GM18507 (cell line): ENCODE results near the gene KRTAP5-1.
A peak's percentile ranks its signal among the peaks of the same experiment; 100 is the strongest.
"Not testable (repeated sequence)": the region's sequence is repeated elsewhere in the genome, so short reads cannot be mapped to it uniquely, and the experiment has no call there.

ENCODE experiments used
- DNase-seq: peaks from one replicate; pipeline ENCODE4 v3.0.0; 2011; ENCODE audit warnings: low read depth; ENCODE audit not compliant: insufficient read length; ENCODE audit errors: extremely low spot score
- FAIRE-seq: peaks from 2 replicates; lab custom pipeline; 2011; peaks lifted over from hg19 to GRCh38; lab: Jason Lieb, UNC

KRTAP5-1 gene

DNA sequence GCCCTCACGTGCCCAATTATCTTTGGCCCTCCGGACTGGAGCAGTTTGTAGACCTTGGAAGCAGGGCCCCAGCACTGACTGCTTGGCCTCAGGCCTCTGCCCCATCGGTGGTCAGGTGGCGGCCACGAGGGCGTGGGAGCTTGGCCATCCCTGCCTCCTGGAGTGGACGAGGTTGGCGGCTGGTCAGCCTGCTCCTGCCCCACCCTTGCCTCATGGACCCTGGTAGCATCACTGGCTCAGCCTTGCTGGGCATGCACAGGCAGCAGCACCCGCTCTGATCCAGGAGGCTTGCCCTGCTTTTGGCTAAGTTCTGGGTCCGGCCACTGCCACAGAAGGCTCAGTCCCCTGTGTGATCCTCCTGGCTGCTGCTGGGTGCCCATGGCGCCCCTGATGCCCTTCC, 19.1 kb upstream of the KRTAP5-1 start:
- FAIRE-seq (no peak), DNase-seq (no peak)

DNA sequence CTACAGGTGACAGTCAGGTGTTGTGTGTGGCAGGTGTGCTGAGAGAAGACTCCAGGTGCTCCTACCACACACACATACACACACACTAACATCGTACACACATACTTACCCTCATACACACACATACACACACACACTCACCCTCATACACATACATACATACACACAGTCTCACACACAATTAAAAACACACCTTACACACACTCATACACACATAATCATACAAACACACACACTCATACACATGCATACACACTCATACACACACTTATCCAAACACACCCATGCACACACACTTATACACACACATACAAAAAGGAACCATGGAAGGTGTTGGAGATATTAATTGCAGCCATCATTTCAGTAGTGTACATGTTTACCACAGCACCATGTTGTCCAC, 18.5 kb upstream of the KRTAP5-1 start:
- peak; percentile 21 for FAIRE-seq
- no peak for DNase-seq

DNA sequence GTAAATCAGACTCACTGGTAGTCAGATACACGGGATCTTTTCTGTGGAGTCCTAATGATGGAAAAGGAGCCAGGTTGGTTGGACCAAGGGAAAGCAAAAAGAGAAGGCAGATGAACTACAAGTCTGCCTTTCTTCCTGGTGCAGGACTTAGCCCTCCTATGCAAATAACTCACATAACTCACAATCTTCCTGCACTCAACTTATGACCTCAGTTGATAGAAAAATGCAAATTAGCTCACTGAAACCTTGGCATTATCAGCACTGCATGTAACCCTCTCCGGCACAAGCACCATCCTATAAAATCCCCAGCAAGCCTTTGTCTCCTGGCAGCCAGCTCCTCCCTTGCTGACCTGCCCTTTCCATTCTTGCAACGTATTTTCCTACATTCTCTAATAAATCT, 16.6 kb upstream of the KRTAP5-1 start:
- DNase-seq: not testable (repeated sequence)
- FAIRE-seq: peak; percentile 67

DNA sequence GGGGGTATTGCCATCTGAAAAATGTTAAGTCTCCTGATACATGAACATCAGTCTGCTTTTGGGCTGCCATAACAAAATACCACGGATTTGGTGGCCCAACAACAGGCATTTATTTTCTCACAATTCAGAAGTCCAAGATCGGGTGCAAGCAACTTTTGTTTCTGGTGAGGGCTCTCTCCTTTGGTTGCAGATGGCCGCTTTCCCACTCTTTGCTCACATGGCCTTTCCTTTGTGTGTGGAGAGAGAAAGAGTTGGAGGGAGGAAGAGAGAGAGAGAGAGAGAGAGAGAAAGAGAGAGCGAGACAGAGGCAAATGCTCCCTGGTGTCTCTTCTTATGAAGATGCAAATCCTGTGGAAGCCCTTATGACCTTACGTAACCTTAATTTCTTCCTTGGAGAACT, 15.5 kb upstream of the KRTAP5-1 start:
- DNase-seq: no peak
- FAIRE-seq: no peak

DNA sequence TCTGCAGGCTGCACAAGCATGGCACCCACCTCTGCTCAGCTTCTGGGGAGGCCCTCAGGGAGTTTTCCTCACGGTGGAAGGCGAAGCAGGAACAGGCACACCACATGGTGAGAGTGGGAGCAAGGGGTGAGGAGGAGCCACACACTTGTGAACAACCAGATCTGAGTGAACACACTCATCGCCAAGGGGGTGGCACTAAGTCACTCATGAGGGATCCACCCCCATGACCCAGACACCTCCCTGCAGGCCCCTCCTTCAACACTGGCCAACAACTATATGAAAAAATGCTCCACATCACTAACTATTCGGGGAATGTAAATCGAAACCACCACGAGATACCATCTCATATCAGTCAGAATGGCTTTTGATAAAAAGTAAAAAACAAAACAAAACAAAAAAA, 13.7 kb upstream of the KRTAP5-1 start:
- no peak for FAIRE-seq
- DNase-seq: no peak

DNA sequence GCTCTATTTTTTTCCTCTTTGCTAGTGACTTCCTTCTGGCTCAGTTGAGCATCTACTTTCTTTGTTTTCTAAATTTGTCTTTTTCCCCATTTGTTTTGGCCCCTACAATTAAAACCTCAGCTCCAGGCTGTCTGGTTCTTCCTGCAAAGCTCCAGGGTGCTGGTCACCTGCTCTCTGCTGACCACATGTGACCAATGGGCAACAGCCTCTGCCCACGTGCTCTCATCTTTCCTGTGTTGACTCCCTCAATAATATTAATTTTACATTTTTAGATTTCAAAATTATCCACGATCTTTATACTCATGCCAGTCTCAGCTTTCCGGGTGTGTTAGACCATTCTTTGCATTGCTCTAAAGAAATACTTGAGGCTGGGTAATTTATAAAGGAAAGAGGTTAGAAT, 13.3 kb upstream of the KRTAP5-1 start:
- FAIRE-seq, DNase-seq: not testable (repeated sequence)

DNA sequence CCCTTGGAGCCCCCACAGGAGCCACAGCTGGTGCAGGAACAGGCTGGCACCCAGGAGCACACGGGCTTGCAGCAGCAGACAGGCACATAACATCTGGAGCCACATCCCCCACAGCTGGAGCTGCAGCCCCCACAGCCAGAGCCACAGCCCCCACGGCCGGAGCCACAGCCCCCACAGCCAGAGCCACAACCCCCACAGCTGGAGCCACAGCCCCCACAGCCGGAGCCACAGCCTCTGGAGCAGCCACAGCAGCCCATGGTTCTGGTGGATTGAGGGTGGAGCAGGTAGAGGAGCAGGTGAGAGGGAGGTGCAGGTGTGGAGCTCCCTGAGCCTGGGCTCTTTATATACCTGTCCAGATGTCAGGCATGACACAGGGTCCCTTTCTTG, 12.9 kb upstream of the KRTAP5-1 start, which contains the start of gene KRTAP5-2:
TSS of gene KRTAP5-2 (minus strand) at position 301 of the 387 bp plus-strand sequence. CDS start at position 257, 44 bp downstream.
- no peak for FAIRE-seq
- no peak for DNase-seq

DNA sequence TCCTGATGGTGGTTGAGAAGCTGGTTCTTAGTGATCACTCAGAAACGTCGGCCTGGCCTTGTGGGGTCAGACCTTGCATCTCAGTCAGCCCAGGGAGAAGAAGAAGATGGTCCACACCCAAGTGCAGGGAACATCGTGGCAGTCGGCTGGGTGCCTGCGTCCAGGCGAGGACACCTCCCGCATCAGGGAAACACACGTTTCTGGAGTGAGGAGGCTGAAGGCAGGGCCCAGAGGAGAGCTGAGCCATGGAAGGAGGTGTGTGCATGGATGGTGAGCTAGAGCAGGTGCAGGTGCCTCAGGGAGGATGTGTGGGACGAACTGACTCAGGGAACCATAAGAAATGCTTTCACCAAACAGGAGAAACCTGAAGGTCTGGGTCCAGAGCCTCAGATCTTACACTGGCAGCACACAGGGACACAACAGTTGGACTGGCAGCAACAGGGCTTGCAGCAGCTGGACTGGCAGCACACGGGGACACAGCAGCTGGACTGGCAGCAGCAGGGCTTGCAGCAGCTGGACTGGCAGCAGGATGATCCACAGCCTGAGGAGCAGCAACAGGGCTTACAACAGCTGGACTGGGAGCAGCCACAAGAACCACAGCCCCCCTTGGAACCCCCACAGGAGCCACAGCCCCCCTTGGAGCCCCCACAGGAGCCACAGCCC, 12.4 kb upstream of the KRTAP5-1 start:
- FAIRE-seq: no peak
- no peak for DNase-seq

DNA sequence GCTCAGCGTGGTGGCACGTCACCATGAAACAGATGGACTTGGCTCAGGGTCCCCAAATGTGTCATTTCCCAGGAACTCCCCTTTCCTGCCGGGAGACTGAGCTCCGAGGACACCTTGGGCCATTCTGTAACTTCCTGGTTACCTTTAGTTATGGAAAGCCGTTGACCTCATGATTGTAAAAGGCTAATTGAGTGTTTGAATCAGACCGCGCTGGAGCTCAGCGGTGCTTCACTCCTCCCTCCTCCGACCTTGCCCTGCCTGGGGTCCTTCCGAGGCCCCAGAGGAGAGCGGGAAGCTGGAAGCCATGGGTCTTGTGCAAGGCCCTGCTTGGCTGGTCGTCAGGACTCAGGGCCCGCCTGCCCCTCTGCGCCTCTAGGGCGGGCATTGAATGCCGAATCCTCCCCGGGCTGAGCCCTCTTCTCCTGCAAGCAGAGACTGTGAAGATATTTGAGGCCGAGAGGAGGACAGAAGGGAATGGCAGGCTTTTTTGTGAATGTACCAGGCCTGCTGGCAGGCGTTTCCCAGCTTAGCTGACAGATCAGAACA, 11.6 kb upstream of the KRTAP5-1 start:
- not testable (repeated sequence) for DNase-seq, FAIRE-seq

DNA sequence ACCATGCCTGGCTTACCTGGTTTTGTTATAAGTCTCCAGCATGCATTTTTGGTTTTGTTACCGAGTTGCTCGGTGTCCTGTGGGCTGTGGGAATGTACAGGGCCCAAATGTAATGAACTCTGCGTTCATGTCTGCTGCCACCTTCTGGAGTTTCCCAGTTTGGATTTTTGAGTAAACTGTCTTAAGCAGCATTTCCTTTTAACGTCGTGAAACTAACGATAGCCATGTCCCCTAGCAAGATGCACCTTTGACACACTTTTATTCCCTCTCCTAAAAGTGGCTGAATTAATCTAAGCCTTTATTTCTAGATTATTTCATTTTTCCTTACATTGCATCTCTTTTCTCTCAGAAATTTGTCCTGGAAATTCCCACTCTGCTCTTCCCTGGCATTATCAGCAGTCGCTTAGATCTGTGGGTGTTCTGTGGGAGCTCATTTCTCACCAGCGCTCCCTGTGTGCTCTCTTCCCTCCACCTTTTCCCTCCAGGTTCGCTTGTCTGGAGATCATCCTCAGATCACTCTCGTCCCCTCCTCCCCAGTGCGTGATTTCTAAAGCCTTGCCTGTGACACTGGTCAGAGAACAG, 11.0 kb upstream of the KRTAP5-1 start:
- not testable (repeated sequence) for FAIRE-seq, DNase-seq

DNA sequence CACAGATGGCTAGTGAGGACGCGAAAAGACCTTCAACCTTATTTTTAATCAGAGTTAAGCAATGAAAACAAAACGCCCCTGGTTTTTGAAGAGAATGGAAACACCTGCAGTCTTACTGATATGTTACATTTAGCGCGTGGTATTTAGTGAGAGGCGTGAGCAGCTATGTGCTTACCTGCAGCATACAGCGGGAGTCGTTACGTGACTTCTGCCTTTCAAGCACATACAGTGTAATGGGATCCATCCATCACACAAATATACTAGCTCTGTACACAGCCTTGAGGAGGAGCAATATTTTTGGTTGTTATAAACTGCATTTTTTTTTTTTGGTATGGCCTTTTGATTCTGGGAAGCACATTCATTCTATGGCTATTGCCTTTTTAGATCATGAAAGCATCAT, 7.5 kb upstream of the KRTAP5-1 start:
- no peak for FAIRE-seq

DNA sequence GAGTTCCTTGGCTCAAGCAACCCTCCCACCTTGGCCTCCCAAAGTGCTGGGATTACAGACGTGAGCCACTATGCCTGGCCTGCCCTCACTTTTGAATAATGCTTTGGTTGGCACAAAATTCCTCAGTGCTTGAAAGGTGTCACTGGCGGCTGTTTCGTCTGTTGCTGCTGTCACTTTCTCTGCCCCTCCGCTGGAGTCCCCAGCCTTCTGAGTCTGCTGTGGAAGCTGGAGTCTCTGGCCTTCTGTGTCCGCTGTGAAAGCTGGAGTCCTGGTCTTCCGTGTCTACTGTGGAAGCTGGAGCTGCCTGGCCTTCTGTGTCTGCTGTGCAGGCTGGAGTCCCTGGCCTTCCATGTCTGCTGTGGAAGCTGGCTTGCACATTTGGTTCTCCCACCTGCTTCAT, 4.9 kb upstream of the KRTAP5-1 start:
- no peak for DNase-seq
- no peak for FAIRE-seq

More for the DNA sequence above, 7.5 kb upstream of the KRTAP5-1 start:
- no peak for DNase-seq

DNA sequence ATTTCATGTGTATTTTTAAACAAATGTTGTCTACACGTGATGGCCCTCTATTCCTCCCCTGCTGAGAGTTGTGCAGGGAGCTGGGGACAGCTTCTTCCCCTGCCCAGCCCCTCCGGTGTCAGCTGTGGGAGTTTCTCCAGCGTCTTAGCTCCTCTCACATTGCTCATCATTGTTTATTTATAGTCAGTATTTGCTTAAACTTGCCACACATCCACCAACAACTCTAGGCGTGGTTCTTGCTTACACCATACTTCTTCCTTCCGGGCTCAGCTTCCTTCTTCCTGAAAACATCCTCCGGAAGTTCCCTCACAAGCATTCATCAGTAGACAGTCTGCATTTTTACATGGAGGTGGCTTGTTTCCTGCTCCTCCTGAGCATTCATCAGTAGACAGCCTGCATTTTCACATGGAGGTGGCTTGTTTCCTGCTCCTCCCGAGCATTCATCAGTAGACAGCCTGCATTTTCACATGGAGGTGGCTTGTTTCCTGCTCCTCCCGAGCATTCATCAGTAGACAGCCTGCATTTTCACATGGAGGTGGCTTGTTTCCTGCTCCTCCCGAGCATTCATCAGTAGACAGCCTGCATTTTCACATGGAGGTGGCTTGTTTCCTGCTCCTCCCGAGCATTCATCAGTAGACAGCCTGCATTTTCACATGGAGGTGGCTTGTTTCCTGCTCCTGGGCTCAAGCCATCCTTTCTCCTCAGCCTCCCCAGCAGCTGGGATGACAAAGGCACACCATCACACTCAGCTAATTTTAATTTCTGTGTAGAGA, 4.3 kb upstream of the KRTAP5-1 start:
- peak; percentile 26 for FAIRE-seq

DNA sequence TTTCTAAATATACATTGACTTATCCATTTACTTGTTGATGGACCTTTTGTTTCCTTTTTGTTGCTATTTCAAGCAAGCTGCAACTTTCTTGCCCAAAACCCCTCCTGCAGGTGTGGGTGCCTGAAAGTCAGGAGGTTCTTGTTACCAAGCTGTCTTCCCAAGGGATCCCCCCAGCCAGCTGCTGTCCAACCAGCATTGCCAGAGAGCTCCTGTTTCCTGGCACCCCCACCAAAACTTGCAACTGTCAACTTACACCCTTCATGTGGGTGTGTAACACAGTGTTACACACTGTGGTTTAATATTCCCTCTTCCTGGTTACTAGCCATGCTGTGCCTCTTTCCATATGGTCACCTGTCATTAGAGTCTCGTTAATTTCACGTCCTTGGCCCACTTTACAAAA, 1.6 kb upstream of the KRTAP5-1 start:
- DNase-seq (no peak), FAIRE-seq (no peak)

More for the DNA sequence above, 4.3 kb upstream of the KRTAP5-1 start:
- not testable (repeated sequence) for DNase-seq

DNA sequence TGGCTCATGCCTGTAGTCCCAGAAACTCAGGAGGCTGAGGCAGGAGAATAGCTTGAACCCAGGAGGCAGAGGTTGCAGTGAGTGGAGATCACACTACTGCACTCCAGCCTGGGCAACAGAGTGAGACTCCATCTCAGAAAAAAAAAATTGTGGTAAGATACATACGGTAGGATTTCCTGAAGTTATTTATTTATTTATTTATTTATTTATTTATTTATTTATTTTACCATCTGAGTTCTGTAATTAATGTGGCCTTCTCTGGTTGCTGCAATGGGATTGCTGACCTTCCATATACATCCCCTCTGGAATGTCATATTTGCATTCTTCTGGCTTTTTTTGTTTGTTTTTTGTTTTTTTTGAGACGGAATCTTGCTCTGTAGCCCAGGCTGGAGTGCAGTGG, 2.2 kb downstream of the KRTAP5-1 start:
- not testable (repeated sequence) for FAIRE-seq, DNase-seq

DNA sequence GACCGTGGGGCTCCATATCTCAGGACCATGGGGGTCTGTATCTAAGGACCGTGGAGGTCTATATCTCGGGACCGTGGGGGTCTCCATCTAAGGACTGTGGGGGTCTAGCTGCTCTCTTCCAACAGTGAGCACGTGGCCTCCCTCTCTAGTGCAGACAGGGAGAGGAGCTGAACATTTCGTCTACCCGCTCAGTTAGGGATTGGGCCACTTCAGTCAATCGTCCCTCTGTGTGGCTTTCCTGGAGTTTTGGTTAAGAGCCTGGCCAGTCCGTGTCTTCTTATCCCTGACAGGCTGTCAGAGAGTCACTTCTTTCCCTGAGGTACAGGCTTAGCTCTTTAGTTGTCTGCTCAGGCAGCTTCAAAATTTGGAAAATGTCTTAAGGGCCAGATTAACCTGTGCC, 3.1 kb downstream of the KRTAP5-1 start:
- DNase-seq (no peak), FAIRE-seq (no peak)

DNA sequence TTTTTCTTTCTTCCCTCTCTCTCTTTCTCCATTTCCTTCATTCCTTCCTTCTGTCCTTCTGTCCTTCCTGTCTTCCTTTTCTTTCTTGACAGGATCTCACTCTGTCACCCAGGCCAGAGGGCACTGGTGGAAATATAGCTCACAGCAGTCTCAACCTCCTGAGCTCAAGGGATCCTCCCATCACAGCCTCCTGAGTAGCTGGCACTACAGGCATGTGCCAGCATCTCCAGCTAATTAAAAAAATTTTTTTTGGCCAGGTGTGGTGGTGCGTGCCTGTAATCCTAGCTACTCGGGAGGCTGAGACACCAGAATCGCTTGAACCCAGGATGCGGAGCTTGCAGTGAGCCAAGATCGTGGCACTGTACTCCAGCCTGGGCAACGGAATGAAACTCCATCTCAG, 8.3 kb downstream of the KRTAP5-1 start:
- FAIRE-seq: no peak
- no peak for DNase-seq

DNA sequence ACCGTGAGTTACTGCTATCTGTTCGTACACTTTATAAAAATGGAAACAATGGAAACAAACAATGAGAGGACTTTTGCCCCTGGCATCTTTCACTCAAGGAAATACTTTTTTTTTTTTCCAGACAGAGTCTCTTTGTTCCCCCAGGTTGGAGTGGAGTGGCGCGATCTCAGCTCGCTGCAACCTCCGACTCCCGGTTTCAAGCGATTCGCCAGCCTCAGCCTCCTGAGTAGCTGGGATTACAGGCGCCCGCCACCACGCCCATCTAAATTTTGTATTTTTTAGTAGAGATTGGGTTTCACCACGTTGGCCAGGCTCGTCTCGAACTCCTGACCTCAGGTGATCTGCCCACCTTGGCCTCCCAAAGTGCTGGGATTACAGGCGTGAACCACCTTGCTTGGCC, 9.3 kb downstream of the KRTAP5-1 start:
- DNase-seq, FAIRE-seq: not testable (repeated sequence)

DNA sequence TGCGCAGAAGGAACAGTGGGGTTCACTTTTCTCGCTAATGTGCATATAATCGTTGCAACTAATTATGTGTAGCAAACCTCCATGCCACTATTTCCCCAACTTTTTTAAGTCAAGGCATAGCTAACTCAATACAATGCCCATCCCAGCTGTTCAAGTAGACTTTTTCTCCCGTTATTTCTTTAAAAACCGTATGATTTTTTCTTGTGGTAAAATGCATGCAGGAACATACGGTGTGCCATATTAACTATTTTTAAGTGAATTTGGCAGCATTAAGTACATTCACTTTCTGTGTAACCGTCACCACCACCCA, 10.2 kb downstream of the KRTAP5-1 start:
- FAIRE-seq: no peak
- no peak for DNase-seq

DNA sequence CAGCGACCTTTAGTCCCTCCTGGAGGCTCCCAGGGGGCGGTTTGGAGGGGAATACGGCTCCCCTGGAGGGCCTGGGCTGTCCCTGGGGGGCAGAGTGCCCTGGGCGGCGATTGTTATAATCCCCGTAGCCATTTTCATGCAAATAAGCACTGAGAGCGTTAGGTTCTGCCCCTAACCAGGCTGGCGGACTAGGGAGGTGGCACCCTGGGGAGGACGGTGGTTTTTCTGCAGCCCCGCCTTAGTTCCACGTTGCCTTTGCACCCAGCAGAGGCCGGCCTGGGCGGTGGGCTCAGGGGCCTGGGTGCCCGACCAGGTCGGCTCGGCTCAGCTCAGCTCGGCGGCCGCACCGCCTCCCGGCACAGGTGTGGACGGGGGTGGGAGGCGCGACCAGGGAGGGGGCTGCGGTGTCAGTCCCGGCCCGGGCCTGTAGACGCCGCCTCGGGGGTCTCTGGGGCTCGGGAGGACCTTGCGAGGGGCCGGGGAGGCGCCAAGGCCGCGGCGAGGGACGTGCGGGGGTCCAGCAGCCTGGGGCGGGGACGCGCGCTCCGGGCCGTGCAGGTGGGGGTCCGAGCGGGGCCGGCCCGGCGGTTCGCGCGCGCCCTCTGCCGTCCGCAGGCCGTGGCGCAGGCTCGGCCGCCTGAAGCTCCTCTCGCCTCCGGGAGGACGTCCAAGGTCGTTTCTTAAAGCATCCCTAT, 10.7 kb downstream of the KRTAP5-1 start:
- FAIRE-seq: no peak
- peak; percentile 47 for DNase-seq
